WTC11 (cell line): ENCODE measurements around the gene CSTF1. TPM values are rescaled to one million over a fixed set of nuclear protein-coding genes. Genes with fewer than 3 reads are reported as not detected.

Source experiments
- ATAC-seq: fragments of 200-7000 bp; cut with Tn5 transposase; 2 replicates; pipeline ENCODE4 v1.10.0; 2021; ENCODE audit warnings: mild to moderate bottlenecking, moderate library complexity
- CTCF ChIA-PET: fragments of 300-600 bp; sonication (Branson Sonifier 250); formaldehyde crosslinking; loops from one replicate; lab custom pipeline; 2021; ENCODE audit warnings: antibody characterized with exemption; lab: Charles Lee
- POLR2A ChIA-PET: fragments of 350-600 bp; sonication (Branson Sonifier 250); formaldehyde crosslinking; loops from one replicate; lab custom pipeline; 2021; ENCODE audit warnings: antibody characterized with exemption; lab: Charles Lee
- DNase-seq: peaks from one replicate; pipeline ENCODE4 v3.0.0; 2021; ENCODE audit warnings: low spot score
- H3K27ac Mint-ChIP-seq: 2 replicates; pipeline ENCODE4 v1.8.0; 2021; ENCODE audit warnings: mixed read lengths
- H3K27me3 Mint-ChIP-seq: 2 replicates; pipeline ENCODE4 v1.8.0; 2021; ENCODE audit warnings: low read depth, mild to moderate bottlenecking, moderate library complexity, mixed read lengths
- H3K36me3 Mint-ChIP-seq: 2 replicates; pipeline ENCODE4 v1.8.0; 2021; ENCODE audit warnings: mixed read lengths
- H3K4me1 Mint-ChIP-seq: 2 replicates; pipeline ENCODE4 v1.8.0; 2022; ENCODE audit warnings: mixed read lengths
- H3K4me3 Mint-ChIP-seq: 2 replicates; pipeline ENCODE4 v1.8.0; 2021; ENCODE audit warnings: mild to moderate bottlenecking, moderate library complexity, mixed read lengths
- H3K9me3 Mint-ChIP-seq: 2 replicates; pipeline ENCODE4 v1.8.0; 2021; ENCODE audit warnings: mixed read lengths
- EMX1 ChIP-seq: fragments of 250-450 bp; sonication (Bioruptor Pico); IDR thresholded peaks from 2 replicates; pipeline ENCODE4 v1.8.0; 2021; ENCODE audit warnings: mild to moderate bottlenecking
- ETV6 ChIP-seq: sonication (generic); formaldehyde crosslinking; IDR thresholded peaks from 2 replicates; pipeline ENCODE4 v1.8.1; 2022; ENCODE audit warnings: mild to moderate bottlenecking, missing genetic modification reagents
- FOXJ3 ChIP-seq: sonication (generic); formaldehyde crosslinking; IDR thresholded peaks from 2 replicates; pipeline ENCODE4 v1.9.0; 2021; ENCODE audit warnings: missing genetic modification reagents, mild to moderate bottlenecking, borderline replicate concordance
- FOXP4 ChIP-seq: sonication (generic); formaldehyde crosslinking; IDR thresholded peaks from 2 replicates; pipeline ENCODE4 v1.8.0; 2022; ENCODE audit warnings: mild to moderate bottlenecking, missing genetic modification reagents
- HMGA2 ChIP-seq: fragments of 250-450 bp; sonication (Bioruptor Pico); IDR thresholded peaks from 2 replicates; pipeline ENCODE4 v1.4.0; 2021; ENCODE audit warnings: mild to moderate bottlenecking, moderate library complexity
- NFYB ChIP-seq: sonication (generic); formaldehyde crosslinking; conservative IDR thresholded peaks from 2 replicates; pipeline ENCODE4 v1.8.0; 2022; ENCODE audit warnings: low read depth, missing genetic modification reagents
- RELA ChIP-seq: sonication (generic); formaldehyde crosslinking; IDR thresholded peaks from 2 replicates; pipeline ENCODE4 v1.8.1; 2022; ENCODE audit warnings: missing genetic modification reagents, mild to moderate bottlenecking, borderline replicate concordance
- RORB ChIP-seq: fragments of 250-450 bp; sonication (Bioruptor Pico); IDR thresholded peaks from 2 replicates; pipeline ENCODE4 v1.9.0; 2021; ENCODE audit warnings: mild to moderate bottlenecking
- SP1 ChIP-seq: sonication (generic); formaldehyde crosslinking; conservative IDR thresholded peaks from 2 replicates; pipeline ENCODE4 v1.8.1; 2022; ENCODE audit warnings: missing genetic modification reagents
- STAT6 ChIP-seq: sonication (generic); formaldehyde crosslinking; conservative IDR thresholded peaks from 2 replicates; pipeline ENCODE4 v1.8.1; 2023; ENCODE audit warnings: mild to moderate bottlenecking, low read depth, missing genetic modification reagents, moderate library complexity
- ZMAT4 ChIP-seq: fragments of 250-450 bp; sonication (Bioruptor Pico); IDR thresholded peaks from 2 replicates; pipeline ENCODE4 v1.9.0; 2021; ENCODE audit warnings: mild to moderate bottlenecking
- ZNF138 ChIP-seq: sonication (generic); formaldehyde crosslinking; conservative IDR thresholded peaks from 2 replicates; pipeline ENCODE4 v1.8.1; 2022; ENCODE audit warnings: mild to moderate bottlenecking, moderate library complexity, missing genetic modification reagents
- ZNF232 ChIP-seq: sonication (generic); formaldehyde crosslinking; IDR thresholded peaks from 2 replicates; pipeline ENCODE4 v1.8.0; 2022; ENCODE audit warnings: mild to moderate bottlenecking, missing genetic modification reagents
- ZNF263 ChIP-seq: sonication (generic); formaldehyde crosslinking; IDR thresholded peaks from 2 replicates; pipeline ENCODE4 v1.8.1; 2022; ENCODE audit warnings: low read depth, mild to moderate bottlenecking, moderate library complexity, missing genetic modification reagents
- ZNF281 ChIP-seq: sonication (generic); formaldehyde crosslinking; IDR thresholded peaks from 2 replicates; pipeline ENCODE4 v1.8.0; 2023; ENCODE audit warnings: mild to moderate bottlenecking, missing genetic modification reagents
- ZNF396 ChIP-seq: fragments of 250-450 bp; sonication (Bioruptor Pico); IDR thresholded peaks from 2 replicates; pipeline ENCODE4 v1.8.0; 2021; ENCODE audit warnings: mild to moderate bottlenecking, moderate library complexity, borderline replicate concordance
- total RNA-seq: library from RNA; stranded (reverse); gene quantifications from 3 replicates; pipeline ENCODE4 v1.2.3, GENCODE V29; 2021
- TF ChIP-seq, protein P1 (sequence below): sonication (generic); formaldehyde crosslinking; IDR thresholded peaks from 2 replicates; pipeline ENCODE4 v1.8.1; 2023; ENCODE audit warnings: mild to moderate bottlenecking, missing genetic modification reagents, borderline replicate concordance
- TF ChIP-seq, protein P2 (sequence below): sonication (generic); formaldehyde crosslinking; IDR thresholded peaks from 2 replicates; pipeline ENCODE4 v1.8.1; 2023; ENCODE audit warnings: mild to moderate bottlenecking, missing genetic modification reagents, moderate library complexity
- TF ChIP-seq, protein P3 (sequence below): sonication (generic); formaldehyde crosslinking; IDR thresholded peaks from 2 replicates; pipeline ENCODE4 v1.8.0; 2022; ENCODE audit warnings: mild to moderate bottlenecking, missing genetic modification reagents

The CSTF1 gene
- total RNA-seq, 1 experiment from 2014 or later = 58.5 TPM

- ATAC-seq = no peak
- H3K27ac Mint-ChIP-seq = no peak overlapping the region
- H3K27me3 Mint-ChIP-seq = no peaks in the 10 kb centered on the region
- no peak for TF ChIP-seq FOXJ3 (CRISPR knock-in tag)
- no peak for TF ChIP-seq ZNF281
- TF ChIP-seq, protein P1, sequence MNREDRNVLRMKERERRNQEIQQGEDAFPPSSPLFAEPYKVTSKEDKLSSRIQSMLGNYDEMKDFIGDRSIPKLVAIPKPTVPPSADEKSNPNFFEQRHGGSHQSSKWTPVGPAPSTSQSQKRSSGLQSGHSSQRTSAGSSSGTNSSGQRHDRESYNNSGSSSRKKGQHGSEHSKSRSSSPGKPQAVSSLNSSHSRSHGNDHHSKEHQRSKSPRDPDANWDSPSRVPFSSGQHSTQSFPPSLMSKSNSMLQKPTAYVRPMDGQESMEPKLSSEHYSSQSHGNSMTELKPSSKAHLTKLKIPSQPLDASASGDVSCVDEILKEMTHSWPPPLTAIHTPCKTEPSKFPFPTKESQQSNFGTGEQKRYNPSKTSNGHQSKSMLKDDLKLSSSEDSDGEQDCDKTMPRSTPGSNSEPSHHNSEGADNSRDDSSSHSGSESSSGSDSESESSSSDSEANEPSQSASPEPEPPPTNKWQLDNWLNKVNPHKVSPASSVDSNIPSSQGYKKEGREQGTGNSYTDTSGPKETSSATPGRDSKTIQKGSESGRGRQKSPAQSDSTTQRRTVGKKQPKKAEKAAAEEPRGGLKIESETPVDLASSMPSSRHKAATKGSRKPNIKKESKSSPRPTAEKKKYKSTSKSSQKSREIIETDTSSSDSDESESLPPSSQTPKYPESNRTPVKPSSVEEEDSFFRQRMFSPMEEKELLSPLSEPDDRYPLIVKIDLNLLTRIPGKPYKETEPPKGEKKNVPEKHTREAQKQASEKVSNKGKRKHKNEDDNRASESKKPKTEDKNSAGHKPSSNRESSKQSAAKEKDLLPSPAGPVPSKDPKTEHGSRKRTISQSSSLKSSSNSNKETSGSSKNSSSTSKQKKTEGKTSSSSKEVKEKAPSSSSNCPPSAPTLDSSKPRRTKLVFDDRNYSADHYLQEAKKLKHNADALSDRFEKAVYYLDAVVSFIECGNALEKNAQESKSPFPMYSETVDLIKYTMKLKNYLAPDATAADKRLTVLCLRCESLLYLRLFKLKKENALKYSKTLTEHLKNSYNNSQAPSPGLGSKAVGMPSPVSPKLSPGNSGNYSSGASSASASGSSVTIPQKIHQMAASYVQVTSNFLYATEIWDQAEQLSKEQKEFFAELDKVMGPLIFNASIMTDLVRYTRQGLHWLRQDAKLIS (CRISPR knock-in tag) = no peak
- no peak for TF ChIP-seq FOXP4 (CRISPR knock-in tag)
- TF ChIP-seq SP1 = no peak
- TF ChIP-seq ZNF263 (CRISPR knock-in tag) = no peak
- no peak for TF ChIP-seq HMGA2
- TF ChIP-seq, protein P2, sequence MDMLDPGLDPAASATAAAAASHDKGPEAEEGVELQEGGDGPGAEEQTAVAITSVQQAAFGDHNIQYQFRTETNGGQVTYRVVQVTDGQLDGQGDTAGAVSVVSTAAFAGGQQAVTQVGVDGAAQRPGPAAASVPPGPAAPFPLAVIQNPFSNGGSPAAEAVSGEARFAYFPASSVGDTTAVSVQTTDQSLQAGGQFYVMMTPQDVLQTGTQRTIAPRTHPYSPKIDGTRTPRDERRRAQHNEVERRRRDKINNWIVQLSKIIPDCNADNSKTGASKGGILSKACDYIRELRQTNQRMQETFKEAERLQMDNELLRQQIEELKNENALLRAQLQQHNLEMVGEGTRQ (CRISPR knock-in tag) = no peak
- no peak for TF ChIP-seq ZMAT4 (CRISPR knock-in tag)
- TF ChIP-seq STAT6 = no peak
- no peak for TF ChIP-seq EMX1 (CRISPR knock-in tag)
- no peaks in the 10 kb centered on the region for H3K9me3 Mint-ChIP-seq
- ChIA-PET CTCF (no interaction called here), POLR2A (interaction anchor here (0.8 kb wide), 1 partner anchor 10 kb away, joined by 3 read pairs; the partner anchor contains the start of genes AURKA and CSTF1)
- no peak for DNase-seq
- H3K4me3 Mint-ChIP-seq = no peak overlapping the region
- peaks cover 82% of the 10 kb centered on the region for H3K36me3 Mint-ChIP-seq
- H3K4me1 Mint-ChIP-seq = no peaks in the 10 kb centered on the region
Observed at GRCh38 chr20:56382696-56383095, 9.7 kb upstream of the CSTF1 start.

GRCh38 chr20:56383334-56383733 is 9.1 kb upstream of the CSTF1 start:
- no peak for ATAC-seq
- Mint-ChIP-seq H3K4me3 (no peak overlapping the region), H3K27me3 (no peaks in the 10 kb centered on the region), H3K9me3 (no peaks in the 10 kb centered on the region), H3K27ac (no peak overlapping the region), H3K36me3 (peaks cover 82% of the 10 kb centered on the region), H3K4me1 (no peaks in the 10 kb centered on the region)
- DNase-seq = no peak
- ChIA-PET CTCF (no interaction called here), POLR2A (interaction anchor here (0.6 kb wide), 1 partner anchor 143 kb away, joined by 3 read pairs; no protein-coding TSS in a partner anchor)
- TF ChIP-seq RORB (CRISPR knock-in tag) (no peak), RELA (CRISPR knock-in tag) (no peak), ZNF232 (CRISPR knock-in tag) (no peak), ZNF396 (CRISPR knock-in tag) (no peak), ZNF138 (CRISPR knock-in tag) (no peak), NFYB (CRISPR knock-in tag) (no peak), ETV6 (CRISPR knock-in tag) (no peak)
- TF ChIP-seq, protein P3, sequence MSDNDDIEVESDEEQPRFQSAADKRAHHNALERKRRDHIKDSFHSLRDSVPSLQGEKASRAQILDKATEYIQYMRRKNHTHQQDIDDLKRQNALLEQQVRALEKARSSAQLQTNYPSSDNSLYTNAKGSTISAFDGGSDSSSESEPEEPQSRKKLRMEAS (CRISPR knock-in tag) = no peak
